Keratinocyte (primary cell): Measurements from ENCODE around the gene ADGRG6. TPM values are rescaled to one million over a fixed set of nuclear protein-coding genes. Genes with fewer than 3 reads are reported as not detected.

ENCODE experiments used
- DNase-seq: peaks from one replicate; pipeline ENCODE4 v3.0.0-alpha.2; 2011; ENCODE audit warnings: low read depth, missing footprints, low spot score
- FAIRE-seq: peaks from 2 replicates; lab custom pipeline; 2011; peaks lifted over from hg19 to GRCh38; lab: Jason Lieb, UNC
- H2AFZ ChIP-seq: 2 replicates; pipeline ENCODE4 v1.6.0; 2012; ENCODE audit warnings: low read length, control low read depth, inconsistent platforms; ENCODE audit not compliant: control insufficient read depth
- H3K27ac ChIP-seq: 2 replicates; pipeline ENCODE4 v1.5.1; 2011; ENCODE audit warnings: low read length; ENCODE audit not compliant: control insufficient read depth, insufficient read depth
- H3K27me3 ChIP-seq: 3 replicates; pipeline ENCODE4 v1.6.0; 2011; ENCODE audit warnings: low read length; ENCODE audit not compliant: control insufficient read depth, insufficient read depth; ENCODE audit errors: extremely low read depth
- H3K36me3 ChIP-seq, 2 experiments: 2 replicates in 1 of 2; 3 replicates in 1 of 2; pipeline ENCODE4 v1.5.1; 2011; ENCODE audit warnings: low read length in 2 of 2, mild to moderate bottlenecking in 1 of 2; ENCODE audit not compliant: control insufficient read depth in 2 of 2, insufficient read depth in 2 of 2; ENCODE audit errors: extremely low read depth in 1 of 2
- H3K4me1 ChIP-seq: 3 replicates; pipeline ENCODE4 v1.5.1; 2011; ENCODE audit warnings: low read length; ENCODE audit not compliant: control insufficient read depth, insufficient read depth; ENCODE audit errors: extremely low read depth
- H3K4me2 ChIP-seq: 3 replicates; pipeline ENCODE4 v1.6.0; 2011; ENCODE audit warnings: low read depth, low read length; ENCODE audit not compliant: control insufficient read depth, insufficient read depth; ENCODE audit errors: extremely low read depth
- H3K4me3 ChIP-seq, 3 experiments: fragments of 200-600 bp in 1 of 3; sonication (generic) in 1 of 3; 2 replicates in 2 of 3; 3 replicates in 1 of 3; pipeline ENCODE4 v1.5.1; 2011 to 2016; ENCODE audit warnings: low read length in 3 of 3, mild to moderate bottlenecking in 3 of 3, control low read depth in 2 of 3, inconsistent platforms in 1 of 3, low read depth in 1 of 3, mixed read lengths in 1 of 3, mixed run types in 1 of 3, moderate library complexity in 1 of 3; ENCODE audit not compliant: control insufficient read depth in 2 of 3, insufficient read depth in 2 of 3; ENCODE audit errors: extremely low read depth in 1 of 3
- H3K79me2 ChIP-seq: 2 replicates; pipeline ENCODE4 v1.6.0; 2012; ENCODE audit warnings: low read length; ENCODE audit not compliant: control insufficient read depth, insufficient read depth
- H3K9ac ChIP-seq: 3 replicates; pipeline ENCODE4 v1.6.0; 2011; ENCODE audit warnings: low read length; ENCODE audit not compliant: control insufficient read depth, insufficient read depth; ENCODE audit errors: extremely low read depth
- H3K9me1 ChIP-seq: 3 replicates; pipeline ENCODE4 v1.6.0; 2011; ENCODE audit warnings: low read length; ENCODE audit not compliant: control insufficient read depth, insufficient read depth; ENCODE audit errors: extremely low read depth
- H3K9me3 ChIP-seq: 2 replicates; pipeline ENCODE4 v1.5.1; 2012; ENCODE audit warnings: low read depth, low read length; ENCODE audit not compliant: control insufficient read depth
- H4K20me1 ChIP-seq: 3 replicates; pipeline ENCODE4 v1.6.0; 2011; ENCODE audit warnings: low read length; ENCODE audit not compliant: control insufficient read depth, insufficient read depth; ENCODE audit errors: extremely low read depth
- CTCF ChIP-seq, 3 experiments: IDR thresholded peaks in 1 of 3; conservative IDR thresholded peaks in 1 of 3; optimal IDR thresholded peaks in 1 of 3; 2 replicates in 2 of 3; 3 replicates in 1 of 3; pipeline versions ENCODE3 to v1.5.1; 2011; ENCODE audit warnings: low read length in 3 of 3, mild to moderate bottlenecking in 3 of 3, moderate library complexity in 2 of 3, control low read depth in 1 of 3, inconsistent platforms in 1 of 3; ENCODE audit not compliant: insufficient read depth in 2 of 3; ENCODE audit errors: extremely low read depth in 1 of 3
- EZH2 ChIP-seq: IDR thresholded peaks from one replicate; pipeline ENCODE4 v1.6.1; 2012; ENCODE audit warnings: inconsistent platforms, mild to moderate bottlenecking, low read length, moderate library complexity
- dilution Hi-C: fragments of 300-500 bp; cut with MboI; formaldehyde crosslinking; loops from one replicate; pipeline ENCODE4 v1.7.0; 2020; ENCODE audit warnings: low sequenced_read_pairs; ENCODE audit not compliant: extremely low pct_ligation_motif_present
- polyA plus RNA-seq, 5 experiments: library from polyadenylated mRNA; depleted of rRNA in 3 of 5; stranded (reverse) in 3 of 5; stranded (forward) in 1 of 5; unstranded in 1 of 5; fragments of >200 nt; gene quantifications; 1 replicate in 1 of 5; 2 replicates in 3 of 5; 3 replicates in 1 of 5; pipeline versions ENCODE4 v1.2.1 to v1.2.3, GENCODE V29; 2011 to 2012; ENCODE audit warnings: missing spikeins in 2 of 5, low read depth in 1 of 5, low replicate concordance in 1 of 5

The ADGRG6 gene
- polyA plus RNA-seq, 1 donor (not counting 4 experiments of a cell fraction or from before 2014, with no cell fraction given), result 20.1 TPM

- TF ChIP-seq CTCF (optimal IDR thresholded peaks at IDR 0.05 in 1 of 3, IDR thresholded peaks at IDR 0.05 in 1 of 3, conservative IDR thresholded peaks at IDR 0.05 in 1 of 3; ENCODE audit: extremely low read depth in 1 of 3, insufficient read depth in 2 of 3, low read length in 3 of 3) (no peak), EZH2 (no peak)
- Histone ChIP-seq H3K4me2 (no peak overlapping the region), H3K79me2 (no peaks in the 10 kb centered on the region), H3K9me1 (no peaks in the 10 kb centered on the region), H4K20me1 (no peaks in the 10 kb centered on the region), H3K9me3 (peaks cover 2% of the 10 kb centered on the region), H3K36me3 (no peaks in the 10 kb centered on the region), H3K4me3 (no peak overlapping the region), H3K27ac (no peak overlapping the region), H2AFZ (no peak overlapping the region), H3K27me3 (no peaks in the 10 kb centered on the region), H3K4me1 (no peaks in the 10 kb centered on the region), H3K9ac (no peak overlapping the region)
- FAIRE-seq, result no peak
- dilution Hi-C loops, result no loop called here
- DNase-seq, result no peak
Observed at GRCh38 chr6:142463988-142464387, 162.2 kb downstream of the ADGRG6 start.

- H3K9me3 ChIP-seq, result no peaks in the 10 kb centered on the region
- H3K4me2 ChIP-seq, result no peak overlapping the region
- no peaks in the 10 kb centered on the region for H3K27me3 ChIP-seq
- H3K9ac ChIP-seq, result no peak overlapping the region
- H3K9me1 ChIP-seq, result no peaks in the 10 kb centered on the region
- H3K4me3 ChIP-seq, result no peak overlapping the region
- no peaks in the 10 kb centered on the region for H3K79me2 ChIP-seq
- TF ChIP-seq CTCF (optimal IDR thresholded peaks at IDR 0.05 in 1 of 3, IDR thresholded peaks at IDR 0.05 in 1 of 3, conservative IDR thresholded peaks at IDR 0.05 in 1 of 3; ENCODE audit: extremely low read depth in 1 of 3, insufficient read depth in 2 of 3, low read length in 3 of 3) (no peak), EZH2 (no peak)
- no peaks in the 10 kb centered on the region for H4K20me1 ChIP-seq
- dilution Hi-C loops, result no loop called here
- H3K4me1 ChIP-seq, result no peaks in the 10 kb centered on the region
- H3K27ac ChIP-seq, result no peak overlapping the region
- no peak overlapping the region for H2AFZ ChIP-seq
- FAIRE-seq, result no peak
- no peaks in the 10 kb centered on the region for H3K36me3 ChIP-seq
- no peak for DNase-seq
Observed at GRCh38 chr6:142469220-142469619, 167.4 kb downstream of the ADGRG6 start.
